ENCODE data around the gene R3HDM2. TPM values are rescaled to one million over a fixed set of nuclear protein-coding genes. Genes with fewer than 3 reads are reported as not detected.

Gene R3HDM2
- polyA plus RNA-seq, 1 donor from 2014 or later = 11.1 TPM

DNA sequence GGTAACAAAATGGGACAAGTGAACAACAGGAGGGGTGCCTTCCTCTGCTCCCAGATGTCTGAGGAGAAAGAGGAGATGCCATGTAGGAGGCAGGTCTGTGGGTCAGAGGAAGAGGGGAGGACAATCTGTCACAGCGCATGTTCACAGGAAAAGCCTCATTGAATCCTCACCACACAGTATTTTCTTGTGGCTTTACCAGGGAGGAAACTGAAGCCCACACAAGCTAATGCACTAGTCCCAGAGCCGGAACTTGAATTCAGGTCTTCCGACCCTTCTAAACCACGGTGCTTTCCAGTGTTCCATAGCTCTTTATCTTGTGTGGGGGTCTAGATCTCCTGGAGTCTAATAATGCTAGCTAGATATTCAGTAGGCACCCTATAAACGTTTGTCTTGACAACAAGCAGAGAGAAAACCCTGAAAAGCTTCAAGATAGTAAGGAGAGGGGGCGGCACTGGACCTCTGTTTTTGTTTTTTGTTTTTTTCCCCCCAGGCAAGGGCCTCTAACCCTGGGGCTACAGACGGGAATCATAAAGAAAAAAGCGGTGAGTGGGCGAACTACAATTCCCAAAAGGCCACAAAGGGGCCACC, 201.7 kb downstream of the R3HDM2 start:
- no peak overlapping the region for H3K27ac ChIP-seq (ENCODE audit: low read length)
- H3K36me3 ChIP-seq (ENCODE audit: insufficient read depth, low read length) = no peaks in the 10 kb centered on the region
- no peak overlapping the region for H3K9ac ChIP-seq (ENCODE audit: low read length)
- H3F3A ChIP-seq (ENCODE audit: insufficient read depth, low read length, poor library complexity, severe bottlenecking) = no peaks in the 10 kb centered on the region
- H3K9me3 ChIP-seq (ENCODE audit: low read length) = no peaks in the 10 kb centered on the region
- no peaks in the 10 kb centered on the region for H3K9me2 ChIP-seq (ENCODE audit: insufficient read depth, low read length)
- no peak overlapping the region for H2AFZ ChIP-seq (ENCODE audit: low read depth, low read length)
- H3K27me3 ChIP-seq (ENCODE audit: insufficient read depth, low read depth, low read length) = peaks cover 38% of the 10 kb centered on the region
- no peak for TF ChIP-seq SMC3 (conservative IDR thresholded peaks at IDR 0.05; ENCODE audit: poor library complexity)
- TF ChIP-seq POLR2AphosphoS5 (IDR thresholded peaks at IDR 0.05) = no peak
- no peak for TF ChIP-seq EZH2 (IDR thresholded peaks at IDR 0.05; ENCODE audit: borderline replicate concordance, insufficient read depth, low read length, poor library complexity, severe bottlenecking)
- no peak for TF ChIP-seq RAD21 (conservative IDR thresholded peaks at IDR 0.05)
- TF ChIP-seq, protein P1, sequence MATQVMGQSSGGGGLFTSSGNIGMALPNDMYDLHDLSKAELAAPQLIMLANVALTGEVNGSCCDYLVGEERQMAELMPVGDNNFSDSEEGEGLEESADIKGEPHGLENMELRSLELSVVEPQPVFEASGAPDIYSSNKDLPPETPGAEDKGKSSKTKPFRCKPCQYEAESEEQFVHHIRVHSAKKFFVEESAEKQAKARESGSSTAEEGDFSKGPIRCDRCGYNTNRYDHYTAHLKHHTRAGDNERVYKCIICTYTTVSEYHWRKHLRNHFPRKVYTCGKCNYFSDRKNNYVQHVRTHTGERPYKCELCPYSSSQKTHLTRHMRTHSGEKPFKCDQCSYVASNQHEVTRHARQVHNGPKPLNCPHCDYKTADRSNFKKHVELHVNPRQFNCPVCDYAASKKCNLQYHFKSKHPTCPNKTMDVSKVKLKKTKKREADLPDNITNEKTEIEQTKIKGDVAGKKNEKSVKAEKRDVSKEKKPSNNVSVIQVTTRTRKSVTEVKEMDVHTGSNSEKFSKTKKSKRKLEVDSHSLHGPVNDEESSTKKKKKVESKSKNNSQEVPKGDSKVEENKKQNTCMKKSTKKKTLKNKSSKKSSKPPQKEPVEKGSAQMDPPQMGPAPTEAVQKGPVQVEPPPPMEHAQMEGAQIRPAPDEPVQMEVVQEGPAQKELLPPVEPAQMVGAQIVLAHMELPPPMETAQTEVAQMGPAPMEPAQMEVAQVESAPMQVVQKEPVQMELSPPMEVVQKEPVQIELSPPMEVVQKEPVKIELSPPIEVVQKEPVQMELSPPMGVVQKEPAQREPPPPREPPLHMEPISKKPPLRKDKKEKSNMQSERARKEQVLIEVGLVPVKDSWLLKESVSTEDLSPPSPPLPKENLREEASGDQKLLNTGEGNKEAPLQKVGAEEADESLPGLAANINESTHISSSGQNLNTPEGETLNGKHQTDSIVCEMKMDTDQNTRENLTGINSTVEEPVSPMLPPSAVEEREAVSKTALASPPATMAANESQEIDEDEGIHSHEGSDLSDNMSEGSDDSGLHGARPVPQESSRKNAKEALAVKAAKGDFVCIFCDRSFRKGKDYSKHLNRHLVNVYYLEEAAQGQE (IDR thresholded peaks at IDR 0.05; ENCODE audit: borderline replicate concordance) = no peak
- TF ChIP-seq, protein P2, sequence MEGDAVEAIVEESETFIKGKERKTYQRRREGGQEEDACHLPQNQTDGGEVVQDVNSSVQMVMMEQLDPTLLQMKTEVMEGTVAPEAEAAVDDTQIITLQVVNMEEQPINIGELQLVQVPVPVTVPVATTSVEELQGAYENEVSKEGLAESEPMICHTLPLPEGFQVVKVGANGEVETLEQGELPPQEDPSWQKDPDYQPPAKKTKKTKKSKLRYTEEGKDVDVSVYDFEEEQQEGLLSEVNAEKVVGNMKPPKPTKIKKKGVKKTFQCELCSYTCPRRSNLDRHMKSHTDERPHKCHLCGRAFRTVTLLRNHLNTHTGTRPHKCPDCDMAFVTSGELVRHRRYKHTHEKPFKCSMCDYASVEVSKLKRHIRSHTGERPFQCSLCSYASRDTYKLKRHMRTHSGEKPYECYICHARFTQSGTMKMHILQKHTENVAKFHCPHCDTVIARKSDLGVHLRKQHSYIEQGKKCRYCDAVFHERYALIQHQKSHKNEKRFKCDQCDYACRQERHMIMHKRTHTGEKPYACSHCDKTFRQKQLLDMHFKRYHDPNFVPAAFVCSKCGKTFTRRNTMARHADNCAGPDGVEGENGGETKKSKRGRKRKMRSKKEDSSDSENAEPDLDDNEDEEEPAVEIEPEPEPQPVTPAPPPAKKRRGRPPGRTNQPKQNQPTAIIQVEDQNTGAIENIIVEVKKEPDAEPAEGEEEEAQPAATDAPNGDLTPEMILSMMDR (IDR thresholded peaks at IDR 0.05; ENCODE audit: poor library complexity, severe bottlenecking) = no peak
- TF ChIP-seq TAF1 (IDR thresholded peaks at IDR 0.05; ENCODE audit: low read depth) = no peak
- TF ChIP-seq MXI1 (conservative IDR thresholded peaks at IDR 0.05; ENCODE audit: poor library complexity, severe bottlenecking) = no peak
- no peak for TF ChIP-seq EP300 (conservative IDR thresholded peaks at IDR 0.05; ENCODE audit: poor library complexity, severe bottlenecking)
- H4K20me1 ChIP-seq (ENCODE audit: insufficient read depth) = no peaks in the 10 kb centered on the region
- peak overlapping the region; percentile 31 for H3K4me2 ChIP-seq (ENCODE audit: low read length)
- H3K79me2 ChIP-seq (replicated peaks; ENCODE audit: insufficient read depth, low read length) = no peaks in the 10 kb centered on the region
- peak overlapping the region; percentile 79 for H3K4me3 ChIP-seq (ENCODE audit: low read length)

DNA sequence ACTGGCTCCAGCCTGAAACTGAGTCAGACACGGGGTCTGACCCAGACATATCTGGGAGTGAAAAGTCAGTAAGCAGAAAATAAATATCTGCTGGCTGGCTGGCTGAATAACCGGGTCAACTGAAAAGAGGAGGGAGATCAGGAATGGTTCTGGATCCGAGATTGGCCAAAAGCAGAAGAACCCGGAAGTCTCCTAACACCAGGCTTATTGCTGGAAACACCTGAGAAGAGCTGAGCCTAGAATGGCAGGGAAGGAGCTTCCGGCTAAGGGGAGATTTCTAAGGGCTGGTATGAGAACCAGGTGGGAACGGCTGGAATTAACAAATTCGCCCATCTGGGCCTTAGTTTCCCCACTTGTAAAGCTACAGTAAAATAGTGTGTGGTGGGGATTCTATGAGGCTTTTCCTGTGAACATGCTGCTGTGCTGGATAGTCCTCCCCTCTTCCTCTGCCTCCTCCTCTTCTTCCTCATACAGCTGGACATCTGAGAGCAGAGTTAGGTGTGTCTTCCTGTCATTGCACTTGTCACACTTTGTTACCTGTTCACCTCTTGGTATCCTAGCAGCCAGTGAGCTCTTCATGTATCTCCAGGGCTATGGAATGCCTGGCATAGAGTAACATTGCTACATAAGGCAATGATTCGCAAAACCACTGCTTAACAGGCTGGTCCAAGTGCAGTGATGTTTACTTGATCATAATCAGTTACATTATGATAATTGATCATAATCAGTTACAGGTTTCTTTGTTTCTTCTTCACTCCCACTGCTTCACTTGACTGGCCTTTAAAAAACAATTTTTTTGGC, 203.3 kb downstream of the R3HDM2 start:
- Histone ChIP-seq H2AFZ (ENCODE audit: low read depth, low read length) (no peak overlapping the region), H3K27ac (ENCODE audit: low read length) (no peak overlapping the region), H3K9ac (ENCODE audit: low read length) (no peak overlapping the region), H3K9me3 (ENCODE audit: low read length) (no peaks in the 10 kb centered on the region), H3K27me3 (ENCODE audit: insufficient read depth, low read depth, low read length) (peaks cover 54% of the 10 kb centered on the region), H3K36me3 (ENCODE audit: insufficient read depth, low read length) (no peaks in the 10 kb centered on the region), H3K9me2 (ENCODE audit: insufficient read depth, low read length) (no peaks in the 10 kb centered on the region), H3F3A (ENCODE audit: insufficient read depth, low read length, poor library complexity, severe bottlenecking) (no peaks in the 10 kb centered on the region), H3K4me2 (ENCODE audit: low read length) (no peak overlapping the region), H3K79me2 (replicated peaks; ENCODE audit: insufficient read depth, low read length) (no peaks in the 10 kb centered on the region), H3K4me3 (ENCODE audit: low read length) (no peak overlapping the region), H4K20me1 (ENCODE audit: insufficient read depth) (no peaks in the 10 kb centered on the region)
- TF ChIP-seq RAD21 (conservative IDR thresholded peaks at IDR 0.05) (no peak), SMC3 (conservative IDR thresholded peaks at IDR 0.05; ENCODE audit: poor library complexity) (no peak), EP300 (conservative IDR thresholded peaks at IDR 0.05; ENCODE audit: poor library complexity, severe bottlenecking) (no peak), POLR2AphosphoS5 (IDR thresholded peaks at IDR 0.05) (no peak), MXI1 (conservative IDR thresholded peaks at IDR 0.05; ENCODE audit: poor library complexity, severe bottlenecking) (no peak), TAF1 (IDR thresholded peaks at IDR 0.05; ENCODE audit: low read depth) (no peak), EZH2 (IDR thresholded peaks at IDR 0.05; ENCODE audit: borderline replicate concordance, insufficient read depth, low read length, poor library complexity, severe bottlenecking) (no peak)
- TF ChIP-seq, protein P2 (IDR thresholded peaks at IDR 0.05; ENCODE audit: poor library complexity, severe bottlenecking) = no peak
- TF ChIP-seq, protein P1 (IDR thresholded peaks at IDR 0.05; ENCODE audit: borderline replicate concordance) = no peak

Measured in neural cell (in vitro differentiated cells).